ENCODE results near the gene MCAT. TPM values are rescaled to one million over a fixed set of nuclear protein-coding genes. Genes with fewer than 3 reads are reported as not detected.

The MCAT gene
- total RNA-seq, 2 donors from 2014 or later: 17.1 to 19.9 TPM

- Histone ChIP-seq H3K36me3 (ENCODE audit: control insufficient read depth, insufficient read depth, low read length) (no peaks in the 10 kb centered on the region), H3K9me3 (ENCODE audit: control insufficient read depth, low read length) (no peaks in the 10 kb centered on the region), H3K4me3 (ENCODE audit: low read length) (no peak overlapping the region), H3K27ac (ENCODE audit: low read depth, low read length) (no peak overlapping the region), H3K4me1 (ENCODE audit: control insufficient read depth, insufficient read depth, low read length) (peaks cover 4% of the 10 kb centered on the region), H3K9ac (ENCODE audit: extremely low read depth, low read length, poor library complexity, severe bottlenecking) (no peak overlapping the region), H3K27me3 (ENCODE audit: control insufficient read depth, insufficient read depth, low read length, poor library complexity, severe bottlenecking) (no peaks in the 10 kb centered on the region)
- 88 to 90% methylated on average over 17 to 27 of the region's 27 CpGs for WGBS, 2 experiments (ENCODE audit: insufficient coverage in 1 of 2, insufficient read length in 1 of 2)
- Mint-ChIP-seq H3K4me3 (no peak overlapping the region), H3K4me1 (peaks cover 2% of the 10 kb centered on the region), H3K9me3 (no peaks in the 10 kb centered on the region), H3K36me3 (ENCODE audit: low read depth) (no peaks in the 10 kb centered on the region), H3K27me3 (ENCODE audit: insufficient read depth) (peaks cover 13% of the 10 kb centered on the region), H3K27ac (no peak overlapping the region)
- no peak for DNase-seq
- no peak for TF ChIP-seq CTCF (conservative IDR thresholded peaks at IDR 0.05)
Observed at GRCh38 chr22:43154887-43155536, 11.8 kb upstream of the MCAT start.

GRCh38 chr22:43153899-43154298 is 10.7 kb upstream of the MCAT start:
- no peak for DNase-seq
- Histone ChIP-seq H3K27ac (ENCODE audit: low read depth, low read length) (no peak overlapping the region), H3K4me1 (ENCODE audit: control insufficient read depth, insufficient read depth, low read length) (peaks cover 4% of the 10 kb centered on the region), H3K9me3 (ENCODE audit: control insufficient read depth, low read length) (no peaks in the 10 kb centered on the region), H3K27me3 (ENCODE audit: control insufficient read depth, insufficient read depth, low read length, poor library complexity, severe bottlenecking) (no peaks in the 10 kb centered on the region), H3K36me3 (ENCODE audit: control insufficient read depth, insufficient read depth, low read length) (no peaks in the 10 kb centered on the region), H3K4me3 (ENCODE audit: low read length) (no peak overlapping the region), H3K9ac (ENCODE audit: extremely low read depth, low read length, poor library complexity, severe bottlenecking) (no peak overlapping the region)
- peaks cover 13% of the 10 kb centered on the region for H3K27me3 Mint-ChIP-seq (ENCODE audit: insufficient read depth)
- H3K36me3 Mint-ChIP-seq (ENCODE audit: low read depth): no peaks in the 10 kb centered on the region
- no peak for TF ChIP-seq CTCF (conservative IDR thresholded peaks at IDR 0.05)
- H3K4me1 Mint-ChIP-seq: peaks cover 2% of the 10 kb centered on the region
- H3K4me3 Mint-ChIP-seq: no peak overlapping the region
- H3K9me3 Mint-ChIP-seq: no peaks in the 10 kb centered on the region
- WGBS, 2 experiments (ENCODE audit: insufficient coverage in 1 of 2, insufficient read length in 1 of 2): 90 to 94% methylated on average over 6 to 9 of the region's 9 CpGs
- no peak overlapping the region for H3K27ac Mint-ChIP-seq

- no peaks in the 10 kb centered on the region for H3K36me3 ChIP-seq (ENCODE audit: control insufficient read depth, insufficient read depth, low read length)
- no peaks in the 10 kb centered on the region for H3K9me3 ChIP-seq (ENCODE audit: control insufficient read depth, low read length)
- H3K4me3 ChIP-seq (ENCODE audit: low read length): peak overlapping the region; percentile 65
- Mint-ChIP-seq H3K27me3 (ENCODE audit: insufficient read depth) (peaks cover 15% of the 10 kb centered on the region), H3K36me3 (ENCODE audit: low read depth) (no peaks in the 10 kb centered on the region), H3K4me3 (peak overlapping the region; percentile 60), H3K27ac (no peak overlapping the region), H3K4me1 (peaks cover 2% of the 10 kb centered on the region), H3K9me3 (no peaks in the 10 kb centered on the region)
- peak overlapping the region; percentile 58 for H3K27ac ChIP-seq (ENCODE audit: low read depth, low read length)
- H3K27me3 ChIP-seq (ENCODE audit: control insufficient read depth, insufficient read depth, low read length, poor library complexity, severe bottlenecking): no peaks in the 10 kb centered on the region
- peak; percentile 60 for DNase-seq
- H3K9ac ChIP-seq (ENCODE audit: extremely low read depth, low read length, poor library complexity, severe bottlenecking): no peak overlapping the region
- WGBS, 2 experiments (ENCODE audit: insufficient coverage in 1 of 2, insufficient read length in 1 of 2): 86 to 87% methylated on average over 20 to 22 of the region's 22 CpGs
- peaks cover 4% of the 10 kb centered on the region for H3K4me1 ChIP-seq (ENCODE audit: control insufficient read depth, insufficient read depth, low read length)
- no peak for TF ChIP-seq CTCF (conservative IDR thresholded peaks at IDR 0.05)
Observed at GRCh38 chr22:43152357-43153071, 9.3 kb upstream of the MCAT start.
